Measurements from ENCODE around the gene MYOM1.

- TF ChIP-seq POLR2A (IDR thresholded peaks at IDR 0.05; ENCODE audit: low read length), result no peak
- TF ChIP-seq GATA1 (IDR thresholded peaks at IDR 0.05; ENCODE audit: low read depth, low read length), result no peak
These were observed 28.4 kb upstream of the MYOM1 start for GRCh38 chr18:3248062-3248657.
